Mesenchymal stem cell (in vitro differentiated cells and primary cell): ENCODE data around the gene MEIS2.

Experiments used
- DNase-seq: peaks from one replicate; pipeline ENCODE4 v3.0.0-alpha.2; 2013
- H2AFZ ChIP-seq: one replicate; pipeline ENCODE4 v1.6.1; 2013; ENCODE audit warnings: low read depth, mild to moderate bottlenecking, control low read depth, inconsistent platforms, low read length, moderate library complexity
- H2AK5ac ChIP-seq: 2 replicates; pipeline ENCODE4 v1.6.1; 2013; ENCODE audit warnings: low read length, moderate library complexity, mild to moderate bottlenecking, inconsistent platforms; ENCODE audit not compliant: severe bottlenecking
- H2BK120ac ChIP-seq: one replicate; pipeline ENCODE4 v1.6.1; 2013; ENCODE audit warnings: low read depth, mild to moderate bottlenecking, inconsistent platforms, low read length, moderate library complexity
- H2BK12ac ChIP-seq, 2 experiments: one replicate each; pipeline ENCODE4 v1.6.1; 2013; ENCODE audit warnings: inconsistent platforms in 2 of 2, low read length in 2 of 2, mild to moderate bottlenecking in 2 of 2, moderate library complexity in 2 of 2, control low read depth in 1 of 2
- H2BK15ac ChIP-seq: one replicate; pipeline ENCODE4 v1.6.1; 2013; ENCODE audit warnings: mild to moderate bottlenecking, low read depth, inconsistent platforms; ENCODE audit not compliant: poor library complexity, severe bottlenecking
- H2BK5ac ChIP-seq: 2 replicates; pipeline ENCODE4 v1.6.1; 2013; ENCODE audit warnings: low read depth, mild to moderate bottlenecking, low read length, control low read depth, inconsistent platforms; ENCODE audit not compliant: poor library complexity, severe bottlenecking
- H3K14ac ChIP-seq, 2 experiments: one replicate each; pipeline ENCODE4 v1.6.1; 2013; ENCODE audit warnings: inconsistent platforms in 2 of 2, low read length in 2 of 2, control low read depth in 1 of 2, mild to moderate bottlenecking in 1 of 2, moderate library complexity in 1 of 2
- H3K18ac ChIP-seq, 2 experiments: one replicate each; pipeline ENCODE4 v1.6.1; 2013; ENCODE audit warnings: inconsistent platforms in 2 of 2, low read length in 2 of 2, control low read depth in 1 of 2, low read depth in 1 of 2, mild to moderate bottlenecking in 1 of 2
- H3K23ac ChIP-seq, 2 experiments: one replicate each; pipeline ENCODE4 v1.6.1; 2013; ENCODE audit warnings: inconsistent platforms in 2 of 2, low read length in 2 of 2, mild to moderate bottlenecking in 2 of 2, moderate library complexity in 2 of 2, control low read depth in 1 of 2
- H3K27ac ChIP-seq: 2 replicates; pipeline ENCODE4 v1.5.1; 2013; ENCODE audit warnings: mild to moderate bottlenecking, moderate library complexity, low read length, control low read depth, inconsistent platforms; ENCODE audit not compliant: poor library complexity, severe bottlenecking
- H3K27me3 ChIP-seq, 2 experiments: 2 replicates each; pipeline versions ENCODE4 v1.6.1 to v1.7.0; 2013; ENCODE audit warnings: low read length in 2 of 2, mild to moderate bottlenecking in 2 of 2, moderate library complexity in 2 of 2, control low read depth in 1 of 2, inconsistent platforms in 1 of 2; ENCODE audit not compliant: control insufficient read depth in 1 of 2, insufficient read depth in 1 of 2
- H3K36me3 ChIP-seq, 2 experiments: 2 replicates each; pipeline versions ENCODE4 v1.6.1 to v1.7.0; 2013; ENCODE audit warnings: low read length in 2 of 2, control low read depth in 1 of 2, inconsistent platforms in 1 of 2, low read depth in 1 of 2, mild to moderate bottlenecking in 1 of 2; ENCODE audit not compliant: insufficient read depth in 2 of 2, control insufficient read depth in 1 of 2
- H3K4ac ChIP-seq, 2 experiments: one replicate each; pipeline ENCODE4 v1.6.1; 2013; ENCODE audit warnings: inconsistent platforms in 2 of 2, low read length in 2 of 2, mild to moderate bottlenecking in 2 of 2, moderate library complexity in 2 of 2, control low read depth in 1 of 2, low read depth in 1 of 2
- H3K4me1 ChIP-seq: 2 replicates; pipeline ENCODE4 v1.6.1; 2013; ENCODE audit warnings: low read depth, low read length, control low read depth; ENCODE audit not compliant: control insufficient read depth, insufficient read depth
- H3K4me2 ChIP-seq: 2 replicates; pipeline ENCODE4 v1.6.1; 2013; ENCODE audit warnings: low read length, mild to moderate bottlenecking, inconsistent platforms; ENCODE audit not compliant: poor library complexity, severe bottlenecking
- H3K4me3 ChIP-seq, 2 experiments: 2 replicates each; pipeline versions ENCODE4 v1.5.1 to v1.7.0; 2013; ENCODE audit warnings: low read length in 2 of 2, mild to moderate bottlenecking in 2 of 2, control low read depth in 1 of 2, low read depth in 1 of 2; ENCODE audit not compliant: insufficient read depth in 1 of 2
- H3K79me1 ChIP-seq: replicated peaks from 2 replicates; pipeline ENCODE4 v1.6.1; 2013; ENCODE audit warnings: mild to moderate bottlenecking, control low read depth, low read length, inconsistent platforms; ENCODE audit not compliant: poor library complexity, severe bottlenecking
- H3K9ac ChIP-seq: 2 replicates; pipeline ENCODE4 v1.7.0; 2013; ENCODE audit warnings: mild to moderate bottlenecking, low read length, moderate library complexity
- H3K9me3 ChIP-seq: 2 replicates; pipeline ENCODE4 v1.7.0; 2013; ENCODE audit warnings: mild to moderate bottlenecking, low read length; ENCODE audit not compliant: control insufficient read depth
- H4K8ac ChIP-seq: one replicate; pipeline ENCODE4 v1.6.1; 2013; ENCODE audit warnings: inconsistent platforms, mild to moderate bottlenecking, low read length, moderate library complexity
- H4K91ac ChIP-seq: one replicate; pipeline ENCODE4 v1.6.1; 2013; ENCODE audit warnings: mild to moderate bottlenecking, low read length, inconsistent platforms
- WGBS: methylation state at CpG from one replicate; pipeline ENCODE4 v1.1.7; 2013; ENCODE audit warnings: mixed read lengths; 5-methylcytosine and 5-hydroxymethylcytosine counted together

The MEIS2 gene

DNA sequence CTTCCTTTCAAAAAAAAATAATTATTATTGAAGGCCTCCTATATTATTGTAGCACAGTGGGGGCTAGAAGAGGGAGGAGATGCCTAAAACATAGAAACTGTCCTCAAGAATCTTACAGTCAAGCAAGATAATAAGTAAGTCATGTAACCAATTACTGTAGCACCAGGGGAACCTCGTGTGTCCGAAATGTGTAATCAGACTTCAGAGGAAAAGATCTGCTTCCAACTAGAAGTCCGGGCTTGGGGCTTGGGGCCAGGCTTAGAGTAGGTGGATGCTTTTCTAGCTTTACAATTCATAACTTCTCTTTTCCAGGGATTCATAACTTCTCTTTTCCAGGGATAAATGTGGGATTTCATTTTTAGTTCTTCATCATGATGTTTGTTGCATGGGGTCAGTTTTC, 29.2 kb downstream of the MEIS2 start:
- Histone ChIP-seq H4K91ac (no peak overlapping the region), H4K8ac (no peak overlapping the region), H3K4me3 (no peak overlapping the region), H3K14ac (no peak overlapping the region), H2BK15ac (no peak overlapping the region), H3K4me2 (no peak overlapping the region), H2AK5ac (no peak overlapping the region), H3K79me1 (peaks cover 25% of the 10 kb centered on the region), H3K23ac (no peak overlapping the region), H2AFZ (no peak overlapping the region), H3K27me3 (no peaks in the 10 kb centered on the region), H3K4me1 (no peaks in the 10 kb centered on the region), H2BK12ac (no peak overlapping the region), H3K36me3 (peaks cover 0 to 77% of the 10 kb centered on the region in 2 experiments), H2BK5ac (no peak overlapping the region), H3K4ac (no peak overlapping the region), H3K9me3 (no peaks in the 10 kb centered on the region), H3K27ac (no peak overlapping the region), H3K18ac (no peak overlapping the region), H3K9ac (no peak overlapping the region), H2BK120ac (no peak overlapping the region)
- no peak for DNase-seq
- WGBS = 94% methylated on average over 2 of the region's 3 CpGs

DNA sequence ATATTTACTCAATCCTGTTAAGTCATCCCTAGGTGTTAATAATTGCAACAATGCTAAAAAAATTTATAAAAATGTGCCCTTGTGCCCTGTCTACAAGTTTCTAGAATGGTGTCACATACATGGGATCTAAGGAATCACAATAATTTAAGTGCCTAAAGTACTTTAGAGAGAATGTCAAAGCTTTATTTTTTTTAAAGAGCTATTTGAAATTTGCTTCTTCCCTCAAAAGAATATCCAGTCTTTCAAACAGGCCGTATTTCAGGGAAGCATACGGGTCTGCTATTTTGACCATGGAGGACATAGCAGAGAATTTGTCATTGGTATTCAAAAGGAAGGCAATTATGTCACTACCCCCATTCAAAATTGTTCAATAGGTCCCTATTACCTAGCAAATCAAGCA, 29.7 kb downstream of the MEIS2 start:
- Histone ChIP-seq H3K27ac (no peak overlapping the region), H3K23ac (no peak overlapping the region), H2BK120ac (no peak overlapping the region), H3K9me3 (no peaks in the 10 kb centered on the region), H2BK5ac (no peak overlapping the region), H3K4ac (no peak overlapping the region), H4K8ac (no peak overlapping the region), H3K9ac (no peak overlapping the region), H3K18ac (no peak overlapping the region), H3K4me2 (no peak overlapping the region), H2BK15ac (no peak overlapping the region), H3K27me3 (no peaks in the 10 kb centered on the region), H3K4me3 (no peak overlapping the region), H2AK5ac (no peak overlapping the region), H3K4me1 (no peaks in the 10 kb centered on the region), H4K91ac (no peak overlapping the region), H3K79me1 (peaks cover 23% of the 10 kb centered on the region), H3K36me3 (peaks cover 0 to 80% of the 10 kb centered on the region in 2 experiments), H3K14ac (no peak overlapping the region), H2AFZ (no peak overlapping the region), H2BK12ac (no peak overlapping the region)
- WGBS = 100% methylated on average over 2 of the region's 2 CpGs
- no peak for DNase-seq

DNA sequence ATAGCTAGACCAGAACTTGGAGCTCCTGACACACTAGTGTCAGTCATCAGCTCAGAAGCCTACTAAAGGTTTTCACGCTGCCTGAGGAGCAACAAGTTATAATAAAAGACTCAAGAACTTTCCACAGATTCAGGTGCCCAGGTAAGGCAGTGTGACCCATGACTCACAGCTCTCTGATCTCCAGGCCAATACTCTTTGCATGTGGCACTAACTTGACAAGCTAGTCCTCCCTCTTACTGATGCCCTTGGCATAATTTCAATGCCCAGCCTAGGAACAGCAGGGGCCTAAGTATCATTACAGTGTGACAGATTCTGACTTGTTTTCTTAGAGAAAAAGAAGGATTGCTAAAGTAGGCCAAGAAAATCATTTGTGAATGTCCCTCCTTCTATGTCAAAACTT, 38.4 kb downstream of the MEIS2 start:
- Histone ChIP-seq H2BK120ac (no peak overlapping the region), H3K18ac (no peak overlapping the region), H2BK5ac (no peak overlapping the region), H3K36me3 (peaks cover 2 to 71% of the 10 kb centered on the region in 2 experiments), H3K9ac (no peak overlapping the region), H3K14ac (no peak overlapping the region), H2BK15ac (no peak overlapping the region), H4K8ac (no peak overlapping the region), H3K4me1 (no peaks in the 10 kb centered on the region), H3K4me3 (no peak overlapping the region), H3K23ac (no peak overlapping the region), H3K4ac (no peak overlapping the region), H3K27ac (no peak overlapping the region), H2BK12ac (no peak overlapping the region), H4K91ac (no peak overlapping the region), H3K27me3 (no peaks in the 10 kb centered on the region), H2AFZ (no peak overlapping the region), H3K4me2 (no peak overlapping the region), H3K79me1 (peaks cover 9% of the 10 kb centered on the region), H3K9me3 (no peaks in the 10 kb centered on the region), H2AK5ac (no peak overlapping the region)
- WGBS = 97% methylated on average over 1 of the region's 1 CpG
- no peak for DNase-seq

DNA sequence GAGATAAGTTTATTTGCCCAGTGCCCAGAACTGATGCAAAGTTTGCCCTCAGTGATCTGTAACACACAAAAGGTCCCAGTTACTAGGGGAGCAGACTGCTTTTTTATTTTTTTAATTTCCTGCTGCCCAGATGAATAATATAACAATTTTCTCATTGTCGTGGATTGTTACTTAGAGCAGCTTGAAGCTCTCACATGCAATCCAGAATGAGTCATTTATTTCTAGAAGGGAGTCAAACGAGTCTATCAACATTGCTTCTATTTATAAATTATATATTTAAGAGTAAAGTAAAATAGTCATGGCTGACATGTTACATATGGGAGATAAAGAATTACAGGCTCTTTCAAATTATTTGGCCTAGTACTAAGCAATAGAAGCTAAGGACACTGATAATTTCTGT, 41.3 kb downstream of the MEIS2 start:
- no peak overlapping the region for H3K4me2 ChIP-seq
- H2BK12ac ChIP-seq = no peak overlapping the region
- peaks cover 6% of the 10 kb centered on the region for H3K4me1 ChIP-seq

More for the DNA sequence above, 41.3 kb downstream of the MEIS2 start:
- no peak overlapping the region for H2BK15ac ChIP-seq
- H3K4me3 ChIP-seq = no peak overlapping the region
- no peak overlapping the region for H3K18ac ChIP-seq
- no peaks in the 10 kb centered on the region for H3K9me3 ChIP-seq
- H3K4ac ChIP-seq = no peak overlapping the region
- no peak overlapping the region for H3K27ac ChIP-seq
- H3K9ac ChIP-seq = no peak overlapping the region
- DNase-seq = peak; percentile 82
- H2AK5ac ChIP-seq = no peak overlapping the region
- no peak overlapping the region for H2AFZ ChIP-seq
- peaks cover 2 to 50% of the 10 kb centered on the region in 2 experiments for H3K36me3 ChIP-seq
- no peak overlapping the region for H2BK120ac ChIP-seq
- no peak overlapping the region for H3K23ac ChIP-seq
- H2BK5ac ChIP-seq = no peak overlapping the region
- H4K91ac ChIP-seq = no peak overlapping the region
- H3K14ac ChIP-seq = no peak overlapping the region
- WGBS = no CpG with 5 or more reads among the region's 2 CpGs
- H4K8ac ChIP-seq = no peak overlapping the region
- H3K79me1 ChIP-seq = peaks cover 15% of the 10 kb centered on the region
- H3K27me3 ChIP-seq = no peaks in the 10 kb centered on the region
